Activated T-cell treated with anti-CD3 and anti-CD28 coated beads, Interleukin-2, amount 50 U/mL, for 24 hours (primary cell): ENCODE measurements around the gene ACBD5.
"Not testable (repeated sequence)": the region's sequence is repeated elsewhere in the genome, so short reads cannot be mapped to it uniquely, and the experiment has no call there.

Experiments used
- DNase-seq: peaks from one replicate; pipeline ENCODE4 v3.0.0-alpha.2; 2020
- H3K27ac Mint-ChIP-seq: 2 replicates; pipeline ENCODE4 v1.8.0; 2020; ENCODE audit warnings: mild to moderate bottlenecking, mixed read lengths
- H3K27me3 Mint-ChIP-seq: 2 replicates; pipeline ENCODE4 v1.8.0; 2020; ENCODE audit warnings: mixed read lengths
- H3K36me3 Mint-ChIP-seq: 2 replicates; pipeline ENCODE4 v1.8.0; 2020; ENCODE audit warnings: low read depth, mixed read lengths
- H3K4me1 Mint-ChIP-seq: 2 replicates; pipeline ENCODE4 v1.8.0; 2020; ENCODE audit warnings: low read depth, mixed read lengths
- H3K4me3 Mint-ChIP-seq: 2 replicates; pipeline ENCODE4 v1.8.0; 2020; ENCODE audit warnings: mild to moderate bottlenecking, moderate library complexity, mixed read lengths
- H3K9me3 Mint-ChIP-seq: 2 replicates; pipeline ENCODE4 v1.8.0; 2020; ENCODE audit warnings: mixed read lengths

Gene ACBD5

DNA sequence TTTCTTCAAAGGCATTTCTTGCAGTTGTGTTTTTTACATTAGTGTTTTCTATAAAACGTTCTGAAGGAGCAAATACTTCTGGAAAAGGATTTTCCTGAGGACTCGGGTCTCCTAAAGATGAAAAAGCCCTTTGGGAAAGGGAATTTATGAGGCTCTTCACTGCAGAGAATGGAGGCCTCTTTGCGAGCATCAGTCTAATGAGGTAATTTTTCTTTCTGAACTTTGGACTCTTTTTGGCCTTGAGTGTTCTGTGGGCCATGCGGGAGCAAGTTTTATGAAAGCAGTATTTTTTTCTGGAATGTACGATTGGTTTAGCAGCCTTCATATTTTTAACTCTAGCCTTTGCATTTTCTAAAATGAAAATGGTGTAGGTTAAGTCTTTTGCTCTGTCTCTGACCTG, 6.4 kb upstream of the ACBD5 start:
- DNase-seq = no peak
- Mint-ChIP-seq H3K36me3 (peaks cover 15% of the 10 kb centered on the region), H3K9me3 (no peaks in the 10 kb centered on the region), H3K27ac (no peak overlapping the region), H3K4me3 (no peak overlapping the region), H3K27me3 (no peaks in the 10 kb centered on the region), H3K4me1 (peaks cover 15% of the 10 kb centered on the region)

GRCh38 chr10:27245836-27246235, 5.2 kb upstream of the ACBD5 start:
- Mint-ChIP-seq H3K27ac (no peak overlapping the region), H3K36me3 (peaks cover 22% of the 10 kb centered on the region), H3K27me3 (no peaks in the 10 kb centered on the region), H3K4me3 (no peak overlapping the region), H3K9me3 (no peaks in the 10 kb centered on the region), H3K4me1 (peaks cover 19% of the 10 kb centered on the region)
- no peak for DNase-seq

DNA sequence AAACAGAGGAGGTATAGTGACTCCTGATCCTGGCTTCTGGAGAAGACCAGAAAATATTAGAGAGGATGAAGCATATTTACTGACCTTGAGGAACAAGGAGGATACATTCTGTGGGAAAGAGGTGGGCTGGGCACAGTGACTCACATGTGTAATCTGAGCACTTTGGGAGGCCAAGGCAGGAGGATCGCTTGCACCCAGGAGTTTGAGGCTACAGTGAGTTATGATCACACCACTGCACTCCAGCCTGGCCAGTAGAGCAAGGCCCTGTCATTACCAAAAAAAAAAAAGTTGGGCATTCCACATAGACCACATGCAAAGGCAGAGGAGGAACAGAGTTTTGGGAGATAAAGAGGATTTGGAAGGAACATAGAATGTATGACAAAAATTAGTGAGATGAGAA, 4.4 kb upstream of the ACBD5 start:
- H3K4me1 Mint-ChIP-seq = peaks cover 21% of the 10 kb centered on the region
- peaks cover 29% of the 10 kb centered on the region for H3K36me3 Mint-ChIP-seq
- no peak overlapping the region for H3K27ac Mint-ChIP-seq
- H3K4me3 Mint-ChIP-seq = no peak overlapping the region
- DNase-seq = no peak
- no peaks in the 10 kb centered on the region for H3K9me3 Mint-ChIP-seq
- H3K27me3 Mint-ChIP-seq = no peaks in the 10 kb centered on the region

- peak; percentile 78 for DNase-seq
- H3K36me3 Mint-ChIP-seq = peaks cover 37% of the 10 kb centered on the region
- H3K27me3 Mint-ChIP-seq = no peaks in the 10 kb centered on the region
- H3K27ac Mint-ChIP-seq = peak overlapping the region; percentile 99
- H3K4me1 Mint-ChIP-seq = peaks cover 29% of the 10 kb centered on the region
- no peaks in the 10 kb centered on the region for H3K9me3 Mint-ChIP-seq
- H3K4me3 Mint-ChIP-seq = peak overlapping the region; percentile 91
Measured at GRCh38 chr10:27242951-27243551, 2.5 kb upstream of the ACBD5 start.

DNA sequence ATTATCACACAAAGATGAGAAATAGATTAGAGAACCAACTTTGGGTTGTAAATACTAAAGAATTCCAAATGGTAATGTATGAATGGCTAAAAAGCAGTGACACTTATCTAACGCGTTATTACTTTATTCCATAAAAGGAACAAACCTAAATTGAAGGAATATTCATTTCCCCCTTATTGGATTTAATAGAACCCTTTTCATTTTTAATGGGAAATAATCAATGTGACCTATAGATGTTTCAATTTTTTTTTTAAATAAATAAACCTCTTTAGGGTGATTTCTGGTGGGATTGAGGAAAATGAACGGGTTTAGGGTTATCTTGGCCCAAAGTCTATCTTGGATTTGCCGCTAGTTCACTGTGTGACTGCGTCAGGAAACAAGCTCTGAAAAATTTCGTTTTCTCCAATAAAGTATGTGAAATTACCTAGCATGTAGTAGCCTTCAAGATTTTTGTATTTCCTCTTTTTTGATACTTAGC, 1.9 kb upstream of the ACBD5 start:
- Mint-ChIP-seq H3K4me1 (peaks cover 29% of the 10 kb centered on the region), H3K27me3 (no peaks in the 10 kb centered on the region), H3K9me3 (no peaks in the 10 kb centered on the region), H3K4me3 (peak overlapping the region; percentile 91), H3K27ac (peak overlapping the region; percentile 99), H3K36me3 (peaks cover 38% of the 10 kb centered on the region)
- DNase-seq = no peak

DNA sequence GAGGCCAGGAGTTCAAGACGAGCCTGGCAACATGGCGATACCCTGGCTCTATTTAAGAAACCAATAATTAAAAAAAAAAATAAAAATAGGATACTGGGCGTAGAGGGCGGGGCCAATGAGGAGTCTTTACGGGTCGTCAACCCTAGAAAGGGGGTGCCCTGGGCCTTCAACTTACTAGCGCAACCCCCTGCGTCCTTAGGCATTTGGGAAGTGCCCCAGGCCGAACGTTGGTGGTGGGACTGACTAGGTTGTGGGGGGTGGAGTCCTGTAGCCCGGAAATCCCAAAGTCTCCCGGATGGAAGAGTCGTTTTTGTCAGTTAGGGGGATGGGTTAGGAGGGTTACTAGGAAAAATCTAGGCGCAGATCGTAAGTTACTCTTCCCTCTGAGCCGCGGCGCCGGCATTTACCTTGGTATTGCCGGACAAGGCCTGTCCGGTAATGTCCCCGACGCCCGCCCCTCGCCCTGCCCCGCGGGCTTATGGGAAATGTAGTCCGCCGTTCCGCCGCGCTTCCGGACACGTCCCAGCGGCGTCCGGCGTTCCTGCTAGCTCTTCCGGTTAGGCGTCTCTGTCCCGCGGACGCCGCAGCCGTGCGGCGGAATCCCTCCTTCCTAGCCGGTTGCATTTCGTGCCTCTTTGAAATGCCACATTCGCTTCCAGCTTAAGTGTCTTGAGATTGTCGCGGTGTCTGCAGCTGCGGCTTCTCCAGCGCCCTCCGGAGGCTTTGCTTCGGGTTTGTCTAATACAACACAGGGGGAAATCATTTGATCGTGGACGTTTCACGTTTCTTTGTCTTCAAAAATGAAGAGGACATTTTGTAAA, 1.3 kb upstream of the ACBD5 start:
- Mint-ChIP-seq H3K27me3 (no peaks in the 10 kb centered on the region), H3K9me3 (no peaks in the 10 kb centered on the region), H3K4me3 (peak overlapping the region; percentile 91), H3K4me1 (peaks cover 29% of the 10 kb centered on the region), H3K36me3 (peaks cover 38% of the 10 kb centered on the region), H3K27ac (peak overlapping the region; percentile 99)
- peak; percentile 92 for DNase-seq

- Mint-ChIP-seq H3K4me1 (peaks cover 29% of the 10 kb centered on the region), H3K4me3 (peak overlapping the region; percentile 91), H3K27me3 (no peaks in the 10 kb centered on the region), H3K27ac (peak overlapping the region; percentile 99), H3K36me3 (peaks cover 38% of the 10 kb centered on the region), H3K9me3 (no peaks in the 10 kb centered on the region)
- peak; percentile 68 for DNase-seq
Measured at GRCh38 chr10:27241010-27241651, 534 bp upstream of the ACBD5 start.

DNA sequence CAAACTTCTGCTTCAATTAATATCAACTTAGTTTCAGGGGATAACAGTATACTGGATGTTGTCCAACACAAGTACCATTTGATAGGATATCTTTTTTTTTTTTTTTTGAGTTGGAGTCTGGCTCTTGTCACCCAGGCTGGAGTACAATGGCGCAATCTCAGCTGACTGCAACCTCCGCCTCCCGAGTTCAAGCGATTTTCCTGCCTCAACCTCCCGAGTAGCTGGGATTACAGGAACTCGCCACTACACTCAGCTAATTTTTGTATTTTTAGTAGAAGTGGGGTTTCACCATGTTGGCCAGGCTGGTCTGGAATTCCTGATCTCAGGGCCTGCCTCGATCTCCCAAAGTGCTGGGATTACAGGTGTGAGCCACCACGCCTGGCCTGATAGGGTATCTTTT, 3.1 kb downstream of the ACBD5 start:
- not testable (repeated sequence) for H3K27ac Mint-ChIP-seq, H3K27me3 Mint-ChIP-seq, H3K4me3 Mint-ChIP-seq, DNase-seq, H3K9me3 Mint-ChIP-seq
- Mint-ChIP-seq H3K36me3 (peaks cover 43% of the 10 kb centered on the region), H3K4me1 (peaks cover 17% of the 10 kb centered on the region)

DNA sequence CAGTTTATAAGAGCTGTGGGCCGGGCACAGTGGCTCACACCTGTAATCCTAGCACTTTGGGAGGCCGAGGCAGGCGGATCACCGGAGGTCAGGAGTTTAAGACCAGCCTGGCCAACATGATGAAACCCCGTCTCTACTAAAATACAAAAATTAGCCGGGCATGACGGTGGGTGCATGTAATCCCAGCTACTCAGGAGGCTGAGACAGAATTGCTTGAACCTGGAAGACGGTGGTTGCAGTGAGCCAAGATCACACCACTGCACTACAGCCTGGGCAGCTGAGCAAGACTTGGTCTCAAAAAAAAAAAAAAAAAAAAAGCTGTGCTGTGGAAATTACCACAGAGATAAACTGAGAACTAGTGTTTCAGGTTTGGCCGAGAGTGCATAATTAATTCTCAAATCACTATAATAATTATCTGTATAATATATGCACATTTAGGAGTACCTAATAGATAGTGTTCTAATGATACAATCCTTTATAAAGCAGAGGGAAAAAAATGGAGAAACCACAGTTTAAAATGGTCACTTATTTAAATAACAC, 3.9 kb downstream of the ACBD5 start:
- H3K4me3 Mint-ChIP-seq, DNase-seq, H3K27me3 Mint-ChIP-seq, H3K9me3 Mint-ChIP-seq, H3K27ac Mint-ChIP-seq: not testable (repeated sequence)
- Mint-ChIP-seq H3K4me1 (peaks cover 17% of the 10 kb centered on the region), H3K36me3 (peaks cover 39% of the 10 kb centered on the region)

- peaks cover 41% of the 10 kb centered on the region for H3K36me3 Mint-ChIP-seq
- H3K27ac Mint-ChIP-seq = peak overlapping the region; percentile 11
- no peak overlapping the region for H3K4me3 Mint-ChIP-seq
- H3K27me3 Mint-ChIP-seq = no peaks in the 10 kb centered on the region
- no peak for DNase-seq
- peaks cover 12% of the 10 kb centered on the region for H3K4me1 Mint-ChIP-seq
- H3K9me3 Mint-ChIP-seq = no peaks in the 10 kb centered on the region
Measured at GRCh38 chr10:27235706-27236105, 4.9 kb downstream of the ACBD5 start.

GRCh38 chr10:27230022-27230421, 10.6 kb downstream of the ACBD5 start:
- H3K4me3 Mint-ChIP-seq = no peak overlapping the region
- peaks cover 46% of the 10 kb centered on the region for H3K36me3 Mint-ChIP-seq
- H3K27me3 Mint-ChIP-seq = no peaks in the 10 kb centered on the region
- no peak overlapping the region for H3K27ac Mint-ChIP-seq
- no peak for DNase-seq
- H3K4me1 Mint-ChIP-seq = peaks cover 14% of the 10 kb centered on the region
- no peaks in the 10 kb centered on the region for H3K9me3 Mint-ChIP-seq

DNA sequence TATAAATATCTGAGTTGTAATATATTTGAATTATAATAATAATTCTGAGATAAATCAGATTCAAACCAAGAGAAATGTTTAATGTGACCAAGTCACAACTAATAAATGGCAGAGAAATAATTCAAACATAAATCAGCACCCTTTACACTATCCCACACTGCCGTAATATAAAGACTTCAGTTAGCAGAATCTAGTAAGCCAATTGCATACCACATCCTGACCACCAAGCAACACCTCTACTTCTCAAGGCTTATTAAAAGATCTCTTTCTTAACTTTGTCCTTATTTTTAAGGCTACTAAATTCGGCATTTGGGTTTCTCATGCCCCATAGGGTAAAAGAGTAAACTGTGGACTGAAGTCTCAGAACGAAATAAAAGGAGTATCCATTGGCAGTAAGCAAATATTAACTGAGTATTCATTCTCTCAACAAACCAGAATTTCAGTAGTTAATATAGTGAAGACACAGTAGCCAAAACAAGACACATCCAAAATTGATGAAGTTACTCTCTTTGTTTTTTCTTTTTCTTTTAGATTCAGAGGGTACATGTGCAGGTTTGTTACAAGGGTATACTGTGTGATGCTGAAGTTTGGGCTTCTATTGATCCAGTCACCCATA, 14.8 kb downstream of the ACBD5 start:
- H3K27me3 Mint-ChIP-seq = no peaks in the 10 kb centered on the region
- H3K9me3 Mint-ChIP-seq = no peaks in the 10 kb centered on the region
- H3K4me1 Mint-ChIP-seq = peaks cover 16% of the 10 kb centered on the region
- H3K27ac Mint-ChIP-seq = peak overlapping the region; percentile 32
- DNase-seq = no peak
- H3K4me3 Mint-ChIP-seq = no peak overlapping the region
- H3K36me3 Mint-ChIP-seq = peaks cover 50% of the 10 kb centered on the region

- Mint-ChIP-seq H3K9me3 (no peaks in the 10 kb centered on the region), H3K4me1 (peaks cover 16% of the 10 kb centered on the region), H3K27me3 (no peaks in the 10 kb centered on the region), H3K36me3 (peaks cover 52% of the 10 kb centered on the region), H3K4me3 (no peak overlapping the region), H3K27ac (no peak overlapping the region)
- DNase-seq = no peak
Measured at GRCh38 chr10:27225011-27225590, 15.5 kb downstream of the ACBD5 start.

DNA sequence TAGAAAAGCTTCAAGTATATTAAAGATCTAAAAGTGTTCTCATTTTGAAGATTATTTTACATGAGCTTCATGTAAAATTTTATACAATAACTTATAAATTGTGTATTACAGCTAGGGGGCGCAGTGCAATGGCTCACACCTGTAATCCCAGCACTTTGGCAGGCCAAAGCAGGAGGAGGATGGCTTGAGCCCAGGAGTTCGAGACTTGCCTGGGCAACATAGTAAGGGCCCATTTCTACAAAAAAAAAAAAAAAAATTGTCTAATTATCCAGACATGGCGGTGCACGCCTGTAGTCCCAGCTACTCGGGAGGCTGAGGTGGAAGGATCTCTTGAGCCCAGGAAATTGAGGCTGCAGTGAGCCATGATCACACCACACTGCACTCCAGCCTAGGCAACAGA, 16.6 kb downstream of the ACBD5 start:
- no peak overlapping the region for H3K4me3 Mint-ChIP-seq
- DNase-seq = peak; percentile 47
- H3K9me3 Mint-ChIP-seq = no peaks in the 10 kb centered on the region
- H3K36me3 Mint-ChIP-seq = peaks cover 57% of the 10 kb centered on the region
- H3K27ac Mint-ChIP-seq = no peak overlapping the region
- H3K4me1 Mint-ChIP-seq = peaks cover 16% of the 10 kb centered on the region
- no peaks in the 10 kb centered on the region for H3K27me3 Mint-ChIP-seq
